ENCODE measurements around the gene SRRM1.
"Not testable (repeated sequence)": the region's sequence is repeated elsewhere in the genome, so short reads cannot be mapped to it uniquely, and the experiment has no call there.

- not testable (repeated sequence) for TF ChIP-seq CTCF (IDR thresholded peaks at IDR 0.05); CREM (CRISPR knock-in tag; IDR thresholded peaks at IDR 0.05); CREB1 (CRISPR knock-in tag; IDR thresholded peaks at IDR 0.05); NR2C2 (CRISPR knock-in tag; IDR thresholded peaks at IDR 0.05); OVOL2 (CRISPR knock-in tag; IDR thresholded peaks at IDR 0.05; ENCODE audit: borderline replicate concordance); NR3C1 (CRISPR knock-in tag; conservative IDR thresholded peaks at IDR 0.05; ENCODE audit: low read depth); ETV6 (CRISPR knock-in tag; IDR thresholded peaks at IDR 0.05)
Measured at GRCh38 chr1:24697453-24698001, 54.4 kb downstream of the SRRM1 start.

Data from WTC11 (cell line).